Epithelial cell of proximal tubule (primary cell): ENCODE measurements around the gene CPT1B. TPM values are rescaled to one million over a fixed set of nuclear protein-coding genes. Genes with fewer than 3 reads are reported as not detected.

Experiments used
- DNase-seq: peaks from one replicate; pipeline ENCODE4 v3.0.0-alpha.2; 2011; ENCODE audit warnings: low read depth
- H3K4me3 ChIP-seq: 2 replicates; pipeline ENCODE4 v1.5.1; 2011; ENCODE audit warnings: low read depth, mild to moderate bottlenecking, low read length
- total RNA-seq: library from RNA; depleted of rRNA; stranded (reverse); fragments of >200 nt; gene quantifications from 2 replicates; pipeline ENCODE4 v1.2.3, GENCODE V29; 2015
- TF ChIP-seq, protein P1 (sequence below): conservative IDR thresholded peaks from 2 replicates; pipeline ENCODE4 v1.5.1; 2012; ENCODE audit warnings: low read depth, mild to moderate bottlenecking, low read length

CPT1B gene
- total RNA-seq, 1 donor from 2014 or later: 4.0 TPM

GRCh38 chr22:50597097-50597496 lies 18.9 kb upstream of the CPT1B start:
- DNase-seq: no peak
- no peak overlapping the region for H3K4me3 ChIP-seq
- TF ChIP-seq, protein P1, sequence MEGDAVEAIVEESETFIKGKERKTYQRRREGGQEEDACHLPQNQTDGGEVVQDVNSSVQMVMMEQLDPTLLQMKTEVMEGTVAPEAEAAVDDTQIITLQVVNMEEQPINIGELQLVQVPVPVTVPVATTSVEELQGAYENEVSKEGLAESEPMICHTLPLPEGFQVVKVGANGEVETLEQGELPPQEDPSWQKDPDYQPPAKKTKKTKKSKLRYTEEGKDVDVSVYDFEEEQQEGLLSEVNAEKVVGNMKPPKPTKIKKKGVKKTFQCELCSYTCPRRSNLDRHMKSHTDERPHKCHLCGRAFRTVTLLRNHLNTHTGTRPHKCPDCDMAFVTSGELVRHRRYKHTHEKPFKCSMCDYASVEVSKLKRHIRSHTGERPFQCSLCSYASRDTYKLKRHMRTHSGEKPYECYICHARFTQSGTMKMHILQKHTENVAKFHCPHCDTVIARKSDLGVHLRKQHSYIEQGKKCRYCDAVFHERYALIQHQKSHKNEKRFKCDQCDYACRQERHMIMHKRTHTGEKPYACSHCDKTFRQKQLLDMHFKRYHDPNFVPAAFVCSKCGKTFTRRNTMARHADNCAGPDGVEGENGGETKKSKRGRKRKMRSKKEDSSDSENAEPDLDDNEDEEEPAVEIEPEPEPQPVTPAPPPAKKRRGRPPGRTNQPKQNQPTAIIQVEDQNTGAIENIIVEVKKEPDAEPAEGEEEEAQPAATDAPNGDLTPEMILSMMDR: no peak

DNA sequence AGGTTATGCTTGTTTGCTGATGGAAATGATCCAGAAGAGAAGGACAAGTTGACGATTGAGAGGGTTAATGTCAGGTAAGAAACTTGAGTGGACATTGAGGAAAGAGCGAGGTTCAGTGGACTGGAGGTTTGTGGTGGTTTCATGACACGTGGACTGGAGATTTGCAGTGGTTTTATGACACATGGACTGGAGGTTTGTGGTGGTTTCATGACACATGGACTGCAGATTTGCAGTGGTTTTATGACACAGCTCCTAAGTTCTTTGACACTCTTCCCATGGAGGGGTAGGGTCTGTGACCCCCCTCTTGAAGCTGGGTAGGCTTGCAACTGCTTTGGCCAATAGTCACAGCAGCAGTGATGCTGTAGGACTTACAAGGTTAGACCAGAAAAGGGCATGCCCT lies 17.0 kb upstream of the CPT1B start:
- H3K4me3 ChIP-seq: no peak overlapping the region
- DNase-seq: no peak
- TF ChIP-seq, protein P1: no peak

- H3K4me3 ChIP-seq: no peak overlapping the region
- no peak for DNase-seq
- TF ChIP-seq, protein P1: no peak
These were observed 9.2 kb upstream of the CPT1B start for GRCh38 chr22:50587407-50587806.

DNA sequence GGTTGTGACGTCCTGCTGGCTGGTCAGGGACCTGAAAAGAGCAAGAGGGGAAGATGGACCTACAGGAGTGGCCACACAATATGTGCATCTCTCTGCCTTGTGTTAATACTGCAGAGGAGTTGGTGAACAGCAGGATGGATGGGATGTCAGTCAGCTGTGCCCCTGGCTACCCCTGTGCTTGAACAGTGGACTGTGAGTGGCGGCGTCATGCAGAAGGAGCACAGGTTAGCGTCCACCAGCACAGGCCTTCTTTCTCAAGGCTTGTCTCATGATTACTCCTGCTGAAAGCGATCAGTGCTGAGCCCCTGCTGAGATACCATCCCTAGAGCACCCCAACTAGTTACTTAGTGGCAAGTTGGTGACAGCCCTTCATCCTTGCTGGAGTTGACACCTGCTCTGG lies 8.2 kb upstream of the CPT1B start:
- no peak overlapping the region for H3K4me3 ChIP-seq
- DNase-seq: no peak
- TF ChIP-seq, protein P1: no peak

GRCh38 chr22:50585781-50586180 lies 7.6 kb upstream of the CPT1B start:
- TF ChIP-seq, protein P1: no peak
- no peak overlapping the region for H3K4me3 ChIP-seq

DNA sequence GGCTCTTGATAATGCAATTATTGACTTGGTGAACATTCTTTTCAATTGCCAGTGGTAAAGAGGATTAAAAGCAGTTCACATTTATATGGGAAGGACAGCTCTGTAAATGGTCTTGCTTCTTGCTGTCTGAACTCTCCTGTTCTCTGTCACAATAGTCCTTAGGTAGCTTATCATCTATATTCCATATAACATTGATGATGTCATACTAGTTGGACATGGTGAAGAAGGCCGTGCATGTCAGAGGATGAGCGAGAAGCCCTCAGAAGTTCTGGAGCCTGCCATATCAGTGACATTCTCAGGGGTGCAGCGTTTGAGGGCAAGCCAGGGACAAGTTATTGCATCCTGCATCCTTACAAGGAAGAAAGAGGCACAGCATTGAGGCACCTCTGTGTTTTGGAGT lies 7.0 kb upstream of the CPT1B start:
- DNase-seq: no peak
- no peak overlapping the region for H3K4me3 ChIP-seq
- TF ChIP-seq, protein P1: no peak

More at GRCh38 chr22:50585781-50586180, 7.6 kb upstream of the CPT1B start:
- DNase-seq: no peak
